Esophagus muscularis mucosa (tissue), 4 donors: ENCODE measurements around the gene CRYM.

Experiments used
- CTCF ChIP-seq, 3 experiments: fragments of 200-600 bp in 2 of 3; fragments of 450-650 bp in 1 of 3; sonication (generic) in 2 of 3; IDR thresholded peaks; one replicate each; pipeline ENCODE4 v1.5.1; 2017 to 2019; ENCODE audit warnings: antibody characterized with exemption in 3 of 3, mild to moderate bottlenecking in 2 of 3, moderate library complexity in 1 of 3
- EP300 ChIP-seq: sonication (generic); formaldehyde crosslinking; IDR thresholded peaks from one replicate; pipeline ENCODE4 v1.6.1; 2017; ENCODE audit warnings: antibody characterized with exemption
- POLR2A ChIP-seq: fragments of 450-650 bp; IDR thresholded peaks from one replicate; pipeline ENCODE4 v1.6.1; 2017; ENCODE audit warnings: antibody characterized with exemption, moderate library complexity, mild to moderate bottlenecking, low read depth
- POLR2AphosphoS5 ChIP-seq, 2 donors: sonication (generic); formaldehyde crosslinking; IDR thresholded peaks; one replicate each; pipeline ENCODE4 v1.6.1; 2017; ENCODE audit warnings: antibody characterized with exemption in 2 of 2

DNA sequence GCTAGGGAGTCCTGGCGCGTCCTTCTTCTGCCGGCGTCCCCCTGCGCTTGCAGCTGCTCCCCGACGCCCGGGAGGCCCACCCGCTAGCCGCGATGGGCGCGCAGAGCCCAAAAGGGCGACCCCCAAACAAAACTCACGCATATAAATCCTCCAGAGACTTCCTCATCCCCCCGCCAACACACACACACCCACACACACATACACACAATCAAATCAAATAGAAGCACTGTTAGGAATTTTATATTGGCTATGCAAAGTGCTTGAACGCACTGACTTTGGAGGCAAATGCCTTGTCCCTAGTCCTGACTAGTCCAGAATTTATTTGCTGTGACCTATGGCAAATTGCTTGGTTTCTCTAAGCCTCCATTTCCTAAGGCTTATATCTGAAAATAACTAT, 23.8 kb upstream of the CRYM start:
- no peak for TF ChIP-seq CTCF (IDR thresholded peaks at IDR 0.05)
- no peak for TF ChIP-seq POLR2AphosphoS5 (IDR thresholded peaks at IDR 0.05)
- no peak for TF ChIP-seq POLR2A
- TF ChIP-seq EP300 = no peak
